ENCODE measurements around the gene HDHD3. TPM values are rescaled to one million over a fixed set of nuclear protein-coding genes. Genes with fewer than 3 reads are reported as not detected.

Gene HDHD3
- 19.3 to 25.9 TPM (median 23.8 TPM) in 5 replicates for total RNA-seq (2022; extraction: Qiagen RNA extraction; ENCODE audit: low read depth)

DNA sequence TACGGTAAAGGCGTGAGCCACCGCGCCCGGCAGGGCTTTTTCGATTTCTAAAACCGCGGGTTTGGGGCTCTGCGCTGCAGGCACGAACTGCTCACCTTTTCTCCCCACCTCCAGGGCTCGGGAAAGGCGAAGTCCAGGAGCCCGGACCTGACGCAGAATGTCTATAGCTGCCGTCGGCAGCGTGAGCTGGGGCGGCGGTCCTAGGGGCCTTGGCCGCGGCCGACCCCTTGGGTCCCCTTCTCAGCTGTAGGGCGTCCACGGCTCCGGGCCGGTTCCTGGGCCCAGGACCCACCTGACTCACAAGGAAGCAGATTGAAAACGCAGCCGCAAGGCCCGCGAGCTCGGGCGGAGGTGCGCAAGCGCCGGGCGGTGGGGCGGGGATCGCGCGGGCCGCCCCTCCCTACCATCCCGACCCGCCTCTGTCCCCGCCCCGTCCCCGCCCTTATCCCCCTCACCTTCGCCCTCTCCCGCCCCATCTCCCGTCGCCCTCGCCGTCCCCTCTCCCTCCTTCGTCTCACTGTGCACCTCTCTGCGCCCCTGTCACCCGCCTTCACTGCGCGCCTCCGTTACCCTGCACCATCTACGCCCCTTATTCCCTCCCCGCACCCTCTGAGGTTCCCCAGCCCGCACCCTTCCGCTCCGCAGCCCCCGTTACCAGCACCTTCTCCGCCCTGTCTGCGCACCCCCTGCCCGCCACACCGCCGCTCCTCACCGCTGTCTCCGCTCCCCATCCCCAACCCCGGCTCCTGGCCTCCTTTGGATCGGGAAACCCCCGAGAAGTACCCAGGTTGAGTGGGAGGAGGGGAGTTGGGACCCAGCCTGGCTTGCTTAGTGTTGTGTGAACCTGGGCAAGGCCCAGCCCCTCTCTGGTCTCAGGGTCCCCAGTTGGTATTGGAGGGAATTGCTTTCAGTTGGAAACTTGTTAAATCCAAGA is at the start of gene HDHD3:
TSS of gene HDHD3 (minus strand) at position 353 of the 934 bp plus-strand sequence. CDS start 2,632 bp downstream, outside the sequence.

DNA sequence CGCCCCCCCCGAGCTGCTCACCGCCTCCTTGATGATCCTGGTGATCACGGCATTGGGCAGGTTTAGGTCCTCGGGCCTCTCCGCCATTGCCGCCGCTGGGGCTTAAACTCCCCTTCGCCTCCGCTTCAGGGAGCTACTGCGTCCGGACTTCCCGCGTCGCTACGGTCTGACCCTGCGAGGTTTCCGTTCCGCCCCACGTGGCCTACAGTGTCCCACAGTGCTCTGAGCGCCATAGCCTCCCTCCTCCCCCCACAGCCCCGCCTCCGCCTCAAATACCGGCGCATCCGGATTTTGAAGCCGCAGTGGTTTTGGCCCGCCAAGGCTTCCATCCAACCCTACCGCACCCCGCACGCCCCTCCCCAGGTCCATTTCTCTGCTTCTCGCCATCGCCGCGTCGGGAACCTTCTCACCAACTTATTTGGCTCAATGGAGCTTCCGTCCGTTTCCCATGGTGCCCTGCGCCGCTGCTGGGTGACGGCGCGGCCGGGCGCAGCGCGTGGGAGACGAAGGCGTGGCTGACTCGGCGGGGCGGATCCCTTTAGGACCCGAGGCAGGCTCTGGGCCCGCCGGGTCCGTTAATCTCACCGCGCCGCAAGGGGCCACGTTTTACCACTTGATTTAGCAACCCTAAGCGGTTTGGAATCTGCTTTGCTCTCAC is 33.5 kb upstream of the HDHD3 start, which contains the start of the genes C9orf43 and POLE3:
TSS of gene C9orf43 (plus strand) at position 541 of the 658 bp plus-strand sequence. CDS start 2,747 bp downstream, outside the sequence.
TSS of gene POLE3 (minus strand) at position 469 of the 658 bp plus-strand sequence. CDS start at position 87, 382 bp downstream.

GRCh38 chr9:113401027-113401792 is 24.4 kb upstream of the HDHD3 start, which contains the start of gene ALAD:
TSS of gene ALAD (minus strand) at chr9:113401284. CDS start at chr9:113393559, 7,725 bp downstream.

GRCh38 chr9:113349445-113350094 is 27.2 kb downstream of the HDHD3 start, which contains the start of gene BSPRY:
TSS of gene BSPRY (plus strand) at chr9:113349541. CDS start at chr9:113349580, 39 bp downstream.

DNA sequence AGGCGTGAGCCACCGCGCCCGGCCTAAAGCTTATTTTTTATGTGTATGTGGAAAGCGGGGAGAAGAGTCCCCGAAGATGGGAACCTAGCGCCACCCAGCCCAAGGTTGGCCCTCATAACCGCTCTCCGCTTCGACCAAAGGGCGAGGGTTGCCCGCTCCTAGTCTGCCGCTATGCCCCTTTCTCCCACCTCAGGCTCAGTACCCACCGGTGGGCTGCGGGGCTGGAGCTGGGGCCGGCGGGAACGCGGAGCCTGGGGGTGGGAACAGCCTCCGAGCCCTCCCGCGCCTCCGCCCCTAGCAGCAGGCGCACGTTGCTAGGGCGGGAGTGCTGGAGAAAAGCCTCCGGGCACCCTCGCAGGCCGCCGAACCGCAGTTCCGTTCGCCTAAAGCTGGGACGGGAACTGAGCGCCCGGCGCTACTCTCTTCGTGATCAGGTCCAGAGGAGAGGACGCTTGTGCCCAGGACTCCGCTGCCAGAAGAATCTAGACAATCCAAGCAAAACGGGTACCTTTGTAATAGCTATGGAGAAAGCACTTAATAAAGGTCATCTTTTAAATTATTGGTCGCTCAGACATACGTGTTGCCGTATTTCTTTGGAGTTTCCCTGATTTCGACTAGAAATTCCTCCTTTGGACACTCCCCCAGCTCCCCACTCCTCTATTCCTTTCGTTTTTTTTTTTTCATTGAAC is 36.6 kb downstream of the HDHD3 start, which contains the start of gene WDR31:
TSS of gene WDR31 (minus strand) at position 265 of the 689 bp plus-strand sequence. CDS start 8,253 bp downstream, outside the sequence.

Other genes with a start within 250 kb of the HDHD3 start
- 6.4 to 8.4 TPM (median 7.6 TPM) in 5 replicates for gene SLC31A2, start 226.0 kb downstream of the HDHD3 start, total RNA-seq (2022; extraction: Qiagen RNA extraction; ENCODE audit: low read depth)
- 16.0 to 19.2 TPM (median 16.5 TPM) in 5 replicates for gene FKBP15, start 155.7 kb downstream of the HDHD3 start, total RNA-seq (2022; extraction: Qiagen RNA extraction; ENCODE audit: low read depth)
- gene SLC31A1, start 155.4 kb downstream of the HDHD3 start, total RNA-seq (2022; extraction: Qiagen RNA extraction; ENCODE audit: low read depth), result 18.8 to 21.9 TPM (median 20.6 TPM) in 5 replicates
- gene CDC26, start 101.4 kb downstream of the HDHD3 start, total RNA-seq (2022; extraction: Qiagen RNA extraction; ENCODE audit: low read depth), result 45.6 to 60.1 TPM (median 47.4 TPM) in 5 replicates
- 52.6 to 56.0 TPM (median 55.0 TPM) in 5 replicates for gene PRPF4, start 101.3 kb downstream of the HDHD3 start, total RNA-seq (2022; extraction: Qiagen RNA extraction; ENCODE audit: low read depth)
- gene RNF183, start 73.6 kb downstream of the HDHD3 start, total RNA-seq (2022; extraction: Qiagen RNA extraction; ENCODE audit: low read depth), result 0.19 TPM in 1 of 5 replicates, not detected in the others
- 0.69 to 1.4 TPM (median 1.2 TPM) in 5 replicates for gene WDR31, start 36.7 kb downstream of the HDHD3 start, total RNA-seq (2022; extraction: Qiagen RNA extraction; ENCODE audit: low read depth)
- gene BSPRY, start 27.4 kb downstream of the HDHD3 start, total RNA-seq (2022; extraction: Qiagen RNA extraction; ENCODE audit: low read depth), result 0.24 TPM in 1 of 5 replicates, not detected in the others
- 11.5 to 16.5 TPM (median 15.3 TPM) in 5 replicates for gene ALAD, start 24.3 kb upstream of the HDHD3 start, total RNA-seq (2022; extraction: Qiagen RNA extraction; ENCODE audit: low read depth)
- 93.7 to 121 TPM (median 107 TPM) in 5 replicates for gene POLE3, start 33.7 kb upstream of the HDHD3 start, total RNA-seq (2022; extraction: Qiagen RNA extraction; ENCODE audit: low read depth)
- gene C9orf43, start 33.8 kb upstream of the HDHD3 start, total RNA-seq (2022; extraction: Qiagen RNA extraction; ENCODE audit: low read depth), result 0.35 to 0.59 TPM (median 0.51 TPM) in 5 replicates
- 19.9 to 24.9 TPM (median 24.4 TPM) in 5 replicates for gene RGS3, start 86.7 kb upstream of the HDHD3 start, total RNA-seq (2022; extraction: Qiagen RNA extraction; ENCODE audit: low read depth)